GM23338 (cell line): ENCODE results near the gene PTGER4.
"Not testable (repeated sequence)": the region's sequence is repeated elsewhere in the genome, so short reads cannot be mapped to it uniquely, and the experiment has no call there.

Experiments
- CREB1 ChIP-seq: fragments of 250-450 bp; sonication (Bioruptor Pico); IDR thresholded peaks from 2 replicates; pipeline ENCODE4 v1.5.0; 2020; ENCODE audit warnings: low read depth, mild to moderate bottlenecking, moderate library complexity
- CTCF ChIP-seq, 2 experiments: fragments of 200-600 bp in 1 of 2; sonication (generic) in 1 of 2; conservative IDR thresholded peaks; 2 replicates each; pipeline versions ENCODE4 v1.5.1 to v1.6.1; 2016 to 2017; ENCODE audit warnings: antibody characterized with exemption in 2 of 2, low read depth in 2 of 2, mild to moderate bottlenecking in 2 of 2, moderate library complexity in 1 of 2
- ETS1 ChIP-seq: IDR thresholded peaks from 2 replicates; pipeline ENCODE4 v1.6.1; 2016; ENCODE audit warnings: antibody characterized with exemption
- EZH2 ChIP-seq: fragments of 200-600 bp; sonication (generic); IDR thresholded peaks from one replicate; pipeline ENCODE4 v1.8.0; 2017; ENCODE audit warnings: antibody characterized with exemption, mild to moderate bottlenecking, low read depth; ENCODE audit not compliant: unreplicated experiment
- EZH2phosphoT487 ChIP-seq: fragments of 200-600 bp; sonication (generic); IDR thresholded peaks from one replicate; pipeline ENCODE4 v1.8.1; 2018; ENCODE audit warnings: antibody characterized with exemption; ENCODE audit not compliant: unreplicated experiment
- JUNB ChIP-seq: IDR thresholded peaks from one replicate; pipeline ENCODE4 v1.6.1; 2016; ENCODE audit warnings: antibody characterized with exemption; ENCODE audit not compliant: unreplicated experiment
- NANOG ChIP-seq: IDR thresholded peaks from 2 replicates; pipeline ENCODE4 v1.6.1; 2016; ENCODE audit warnings: antibody characterized with exemption, borderline replicate concordance
- POLR2AphosphoS5 ChIP-seq: IDR thresholded peaks from 2 replicates; pipeline ENCODE4 v1.6.1; 2016; ENCODE audit warnings: antibody characterized with exemption, low read depth
- REST ChIP-seq: IDR thresholded peaks from one replicate; pipeline ENCODE4 v1.6.1; 2018; ENCODE audit warnings: antibody characterized with exemption; ENCODE audit not compliant: unreplicated experiment
- STAT1 ChIP-seq: IDR thresholded peaks from one replicate; pipeline ENCODE4 v1.6.1; 2016; ENCODE audit warnings: antibody characterized with exemption; ENCODE audit not compliant: unreplicated experiment
- ZNF114 ChIP-seq: fragments of 250-450 bp; sonication (Bioruptor Pico); IDR thresholded peaks from 2 replicates; pipeline ENCODE4 v1.5.0; 2020; ENCODE audit warnings: mild to moderate bottlenecking, moderate library complexity
- ZNF331 ChIP-seq: fragments of 250-450 bp; sonication (Bioruptor Pico); IDR thresholded peaks from 2 replicates; pipeline ENCODE4 v1.5.0; 2020; ENCODE audit warnings: low read depth, mild to moderate bottlenecking, moderate library complexity
- ZNF462 ChIP-seq: fragments of 250-450 bp; sonication (Bioruptor Pico); IDR thresholded peaks from 2 replicates; pipeline ENCODE4 v1.5.0; 2020; ENCODE audit warnings: mild to moderate bottlenecking, moderate library complexity

- TF ChIP-seq CTCF (conservative IDR thresholded peaks at IDR 0.05; ENCODE audit: low read depth in 2 of 2); STAT1; REST; POLR2AphosphoS5; EZH2; EZH2phosphoT487; JUNB; ZNF114; CREB1 (CRISPR knock-in tag); ZNF331; ZNF462 (CRISPR knock-in tag); ETS1; NANOG: not testable (repeated sequence)
These were observed 23.6 kb upstream of the PTGER4 start for GRCh38 chr5:40656091-40656490.
